HG03520 (cell line): ENCODE measurements around the gene LSM14A.
"Not testable (repeated sequence)": the region's sequence is repeated elsewhere in the genome, so short reads cannot be mapped to it uniquely, and the experiment has no call there.

Experiments used
- ATAC-seq: cut with Tn5 transposase; IDR thresholded peaks from one replicate; pipeline ENCODE4 v1.9.1; 2021; ENCODE audit warnings: mild to moderate bottlenecking, moderate library complexity; ENCODE audit not compliant: unreplicated experiment

LSM14A gene

DNA sequence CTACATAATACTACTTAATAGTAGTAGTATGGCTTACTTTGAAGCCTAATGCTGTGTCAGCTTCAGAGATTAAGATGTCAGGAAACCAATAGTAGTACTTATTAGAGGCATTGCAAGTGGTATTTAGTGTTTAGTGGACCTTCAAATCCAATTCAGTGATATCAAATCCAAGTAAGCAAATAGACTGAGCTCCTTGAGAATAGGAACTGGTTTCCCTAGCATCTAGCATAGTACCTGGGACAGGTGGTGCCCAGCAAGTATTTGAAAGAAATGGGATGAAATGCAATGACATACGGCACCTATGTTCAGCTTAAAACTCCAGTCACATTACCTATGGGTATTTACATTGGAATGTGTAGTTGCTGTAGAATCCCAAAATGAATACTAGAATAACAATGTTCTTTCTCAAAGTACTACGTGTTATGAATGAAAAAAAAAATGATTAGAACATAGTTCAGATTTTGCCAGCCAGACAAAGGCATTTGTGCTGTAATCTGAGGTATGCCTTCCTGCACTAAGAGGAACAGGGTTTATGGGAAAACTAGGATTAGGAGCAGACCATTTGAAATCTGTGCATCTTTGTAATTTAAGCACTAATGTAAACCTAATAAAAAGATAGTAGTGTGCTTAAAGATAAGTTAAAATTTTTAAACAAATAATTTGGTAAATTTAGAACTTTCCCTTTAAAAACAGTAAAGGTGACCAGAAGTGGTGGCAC, 17.1 kb downstream of the LSM14A start:
- ATAC-seq, result no peak

DNA sequence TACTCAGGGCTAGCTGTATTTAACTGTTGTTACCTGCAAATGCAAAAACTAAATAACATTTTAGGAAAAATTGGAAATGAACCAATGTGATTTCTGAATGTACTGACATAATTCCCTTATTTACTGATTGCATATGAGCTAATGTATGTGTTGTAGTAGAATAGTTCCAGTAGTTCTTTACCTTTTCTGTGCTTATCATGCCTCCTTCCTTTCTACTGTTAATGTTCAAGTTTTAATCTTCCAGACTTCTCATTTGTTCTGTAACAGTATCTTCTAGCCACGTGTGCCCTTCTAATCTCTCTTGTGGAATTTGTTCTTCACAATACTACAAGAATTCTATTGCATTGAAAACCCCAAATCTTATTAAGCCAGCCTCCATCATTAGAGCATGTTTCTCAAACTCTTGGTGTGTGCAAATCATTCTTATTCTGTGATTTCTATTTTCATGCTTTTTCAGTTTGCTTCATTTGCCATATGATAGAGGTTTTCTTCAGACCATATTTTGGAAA, 17.7 kb downstream of the LSM14A start:
- ATAC-seq, result no peak

DNA sequence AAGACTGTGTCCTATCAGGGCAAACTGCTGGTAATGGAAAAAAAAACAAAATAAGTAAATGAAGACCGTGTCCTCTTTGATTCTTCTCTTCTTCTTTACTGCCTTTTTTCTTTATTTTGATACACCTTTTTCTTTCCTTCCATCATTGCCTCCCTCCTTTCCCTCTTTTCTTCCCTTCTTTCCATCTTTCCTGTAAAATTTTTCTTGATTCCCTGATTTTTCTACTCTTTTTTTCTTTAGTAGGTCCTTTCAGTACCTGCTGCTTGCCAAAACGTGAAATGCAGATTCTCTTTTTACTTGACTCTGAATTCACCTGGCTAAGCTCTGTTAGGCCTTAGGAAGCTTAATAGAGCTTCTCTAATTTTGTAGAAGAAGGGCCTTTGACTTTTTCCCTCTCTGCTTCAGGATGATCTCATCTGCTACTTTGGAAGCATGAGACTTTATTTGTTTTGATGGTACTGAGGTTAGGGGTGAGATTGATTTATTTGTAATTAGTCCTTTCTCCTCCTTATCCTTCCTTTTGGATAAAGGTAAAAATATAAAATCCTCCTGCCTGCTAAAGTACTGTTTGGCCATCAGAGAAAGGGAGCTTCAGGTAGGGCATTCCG, 19.2 kb downstream of the LSM14A start:
- no peak for ATAC-seq

DNA sequence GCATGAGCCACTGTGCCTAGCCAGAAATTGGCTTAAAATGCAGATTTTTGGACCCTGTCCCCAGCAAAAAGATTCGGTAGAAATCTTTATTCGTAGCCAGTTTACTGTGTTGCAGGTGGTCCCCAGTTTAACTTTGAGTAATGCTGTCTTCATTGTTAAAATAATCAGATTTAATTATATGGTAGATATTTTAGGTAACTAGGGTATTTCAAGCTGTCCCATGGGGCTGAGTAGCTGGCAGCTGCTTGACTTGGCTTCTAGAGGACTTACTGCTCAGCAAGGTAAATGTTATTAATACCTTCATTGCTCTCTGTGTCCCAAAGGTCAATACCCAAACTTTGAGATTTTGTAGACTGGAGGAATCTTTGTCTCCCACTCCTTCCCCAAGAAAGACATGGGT, 21.1 kb downstream of the LSM14A start:
- ATAC-seq, result no peak

DNA sequence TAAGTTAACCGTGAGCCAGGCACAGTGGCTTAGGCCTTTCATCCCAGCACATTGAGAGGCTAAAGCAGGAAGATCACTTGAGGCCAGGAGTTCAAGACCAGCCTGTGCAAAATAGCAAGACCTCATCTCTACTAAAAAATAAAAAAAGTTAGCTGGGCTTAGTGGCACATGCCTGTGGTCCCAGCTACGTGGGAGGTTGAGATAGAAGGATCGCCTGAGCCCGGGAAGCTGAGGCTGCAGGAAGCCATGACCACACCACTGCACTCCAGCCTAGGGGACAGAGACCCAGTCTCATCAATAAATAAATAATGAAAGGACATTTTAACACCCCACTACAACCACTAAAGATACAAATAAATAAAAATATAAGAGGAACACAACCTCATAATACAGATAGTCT, 21.6 kb downstream of the LSM14A start:
- ATAC-seq, result no peak

DNA sequence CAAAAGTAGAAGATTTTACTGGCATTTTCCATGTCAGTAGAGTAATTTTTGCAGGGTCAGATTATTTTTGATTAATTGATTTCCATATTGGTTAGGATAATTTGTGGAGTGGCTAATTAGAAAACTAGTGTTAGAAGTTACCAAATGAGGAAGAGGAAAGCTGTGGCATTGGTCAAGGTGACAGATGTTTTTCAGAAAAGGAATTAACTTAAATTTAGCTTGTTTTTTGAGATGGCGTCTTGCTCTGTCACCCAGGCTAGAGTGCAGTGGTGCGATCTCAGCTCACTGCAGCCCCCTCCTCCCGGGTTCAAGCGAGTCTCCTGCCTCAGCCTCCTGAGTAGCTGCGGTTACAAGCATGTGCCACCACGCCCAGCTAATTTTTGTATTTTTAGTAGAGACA, 28.8 kb downstream of the LSM14A start:
- no peak for ATAC-seq

DNA sequence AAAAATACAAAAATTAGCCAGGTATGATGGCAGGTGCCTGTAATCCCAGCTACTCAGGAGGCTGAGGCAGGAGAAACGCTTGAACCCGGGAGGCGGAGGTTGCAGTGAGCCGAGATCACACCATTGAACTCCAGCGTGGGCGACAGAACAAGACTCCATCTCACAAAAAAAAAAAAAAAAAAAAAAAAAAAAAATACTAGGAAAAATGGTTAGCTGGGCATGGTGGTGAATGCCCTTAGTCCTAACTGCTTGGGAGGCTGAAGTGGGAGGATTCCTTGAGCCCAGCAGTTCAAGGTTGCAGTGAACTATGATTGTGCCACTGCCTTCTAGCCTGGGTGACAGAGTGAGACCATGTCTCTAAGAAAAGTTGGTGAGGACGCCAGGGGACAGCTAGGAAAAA, 33.0 kb downstream of the LSM14A start:
- not testable (repeated sequence) for ATAC-seq

DNA sequence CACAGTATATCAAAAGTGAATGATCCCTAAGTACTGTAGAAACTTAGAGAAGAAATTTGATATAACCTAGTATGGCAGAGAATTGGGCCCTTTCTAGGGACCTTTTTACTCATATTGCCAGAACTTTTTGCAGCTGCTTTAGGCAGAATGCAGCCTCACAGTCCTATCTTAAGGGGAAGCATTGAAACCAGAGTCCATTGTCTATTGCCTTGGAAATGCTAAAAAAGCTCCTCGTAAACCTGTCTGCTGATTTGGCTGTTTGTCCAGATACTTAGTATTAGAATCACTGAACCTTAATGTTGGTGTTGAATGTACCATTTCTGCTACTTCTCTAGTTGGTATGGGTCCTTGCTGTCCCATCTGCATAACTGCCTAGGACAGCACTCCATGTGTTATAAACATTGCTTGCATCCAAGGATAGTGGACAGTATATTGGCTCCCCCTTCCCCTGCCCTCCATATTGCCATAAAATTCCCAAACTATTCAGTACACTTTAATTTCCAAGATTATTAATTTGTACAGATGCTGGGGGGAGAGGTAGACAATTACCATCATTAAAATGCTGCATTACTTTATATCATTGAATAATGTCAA, 36.1 kb downstream of the LSM14A start:
- ATAC-seq, result no peak

DNA sequence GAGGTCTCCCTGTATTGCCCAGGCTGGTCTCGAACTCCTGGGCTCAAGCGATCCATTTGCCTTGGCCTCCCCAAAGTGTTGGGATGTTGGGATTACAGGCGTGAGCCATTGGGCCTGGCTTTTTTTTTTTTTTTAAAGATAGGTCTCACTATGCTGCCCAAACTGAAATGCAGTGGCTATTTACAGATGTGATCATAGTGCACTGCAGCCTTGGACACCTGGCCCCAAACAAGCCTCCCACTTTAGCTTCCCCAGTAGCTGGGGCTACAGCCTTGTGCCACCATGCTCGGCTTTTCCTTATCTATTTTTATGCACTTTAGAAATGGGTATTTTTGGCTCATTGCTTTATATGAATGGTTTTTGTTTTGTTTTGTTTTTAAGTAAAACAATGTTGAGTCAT, 37.4 kb downstream of the LSM14A start:
- no peak for ATAC-seq

DNA sequence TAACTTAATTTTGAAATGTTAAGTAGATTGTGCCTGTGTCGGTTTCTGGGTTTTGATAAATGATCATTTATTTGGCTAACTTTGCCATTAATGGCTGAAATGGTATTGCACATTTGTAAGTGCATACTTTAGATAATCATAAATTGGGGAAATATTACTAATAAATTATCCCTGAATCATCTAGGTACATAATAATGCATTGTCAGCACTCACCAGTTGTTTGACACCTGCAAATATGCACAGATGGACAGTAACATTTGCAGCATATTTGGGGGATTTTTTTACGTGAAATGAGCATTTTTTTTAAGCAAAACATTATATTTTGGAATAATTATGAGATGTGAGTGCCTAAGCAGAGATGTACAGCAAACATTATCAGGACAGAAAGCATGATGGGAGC, 41.0 kb downstream of the LSM14A start:
- ATAC-seq, result no peak

DNA sequence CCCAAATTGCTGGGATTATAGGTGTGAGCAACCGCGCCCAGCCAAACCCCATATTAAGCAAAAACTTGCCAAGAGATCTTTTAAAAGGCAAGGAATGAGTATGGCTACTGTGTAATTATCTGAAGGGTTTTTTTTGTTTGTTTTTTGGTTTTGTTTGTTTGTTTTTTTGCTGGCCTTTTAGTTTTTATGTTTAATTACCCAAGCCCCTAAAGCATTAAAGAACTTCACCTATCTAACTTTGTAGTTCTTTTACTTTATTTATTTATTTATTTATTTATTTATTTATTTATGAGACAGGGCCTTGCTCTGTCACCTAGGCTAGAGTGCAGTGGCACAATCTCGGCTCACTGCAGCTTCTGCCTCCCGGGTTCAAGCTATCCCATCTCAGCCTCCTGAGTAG, 41.7 kb downstream of the LSM14A start:
- ATAC-seq, result no peak

DNA sequence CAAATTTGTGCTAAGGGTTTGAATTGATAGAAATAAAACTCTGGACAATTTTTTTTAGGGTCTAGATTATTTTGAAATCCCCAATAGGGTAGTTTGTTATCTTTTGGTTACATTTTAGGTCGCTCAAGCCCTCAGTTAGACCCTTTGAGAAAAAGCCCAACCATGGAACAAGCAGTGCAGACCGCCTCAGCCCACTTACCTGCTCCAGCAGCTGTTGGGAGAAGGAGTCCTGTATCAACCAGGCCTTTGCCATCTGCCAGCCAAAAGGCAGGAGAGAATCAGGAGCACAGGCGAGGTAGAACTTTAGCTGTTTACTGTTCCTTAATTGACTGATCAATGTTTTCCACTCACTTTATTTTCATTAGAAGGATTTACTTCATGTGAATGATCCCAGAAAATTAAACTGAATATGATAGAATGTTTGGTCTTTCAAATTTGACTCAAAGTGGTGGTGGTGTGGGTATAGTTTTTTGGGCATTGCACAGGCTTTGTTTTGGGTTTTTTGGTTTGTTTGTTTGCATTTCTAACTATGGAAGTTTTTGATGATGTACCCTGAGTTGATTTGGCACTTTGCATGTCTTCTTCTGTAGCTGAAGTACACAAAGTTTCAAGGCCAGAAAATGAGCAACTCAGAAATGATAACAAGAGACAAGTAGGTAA, 42.8 kb downstream of the LSM14A start:
- ATAC-seq, result no peak

DNA sequence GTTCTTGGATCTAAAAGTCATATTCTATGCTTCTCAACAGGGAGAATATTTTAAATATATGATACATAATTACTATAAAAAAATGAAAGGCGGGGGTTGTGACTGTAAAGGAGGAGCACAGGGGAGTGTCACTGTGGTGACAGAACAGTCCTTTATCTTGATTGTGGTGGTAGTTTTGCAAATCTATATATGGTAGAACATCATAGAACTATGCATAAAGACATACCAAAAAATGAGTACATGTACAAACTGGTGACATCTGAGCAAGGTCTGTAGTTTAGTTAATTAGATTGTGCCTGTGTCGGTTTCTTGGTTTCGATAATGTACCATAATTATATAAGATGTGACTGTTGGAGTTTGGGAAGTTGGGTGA, 43.3 kb downstream of the LSM14A start:
- ATAC-seq, result no peak

DNA sequence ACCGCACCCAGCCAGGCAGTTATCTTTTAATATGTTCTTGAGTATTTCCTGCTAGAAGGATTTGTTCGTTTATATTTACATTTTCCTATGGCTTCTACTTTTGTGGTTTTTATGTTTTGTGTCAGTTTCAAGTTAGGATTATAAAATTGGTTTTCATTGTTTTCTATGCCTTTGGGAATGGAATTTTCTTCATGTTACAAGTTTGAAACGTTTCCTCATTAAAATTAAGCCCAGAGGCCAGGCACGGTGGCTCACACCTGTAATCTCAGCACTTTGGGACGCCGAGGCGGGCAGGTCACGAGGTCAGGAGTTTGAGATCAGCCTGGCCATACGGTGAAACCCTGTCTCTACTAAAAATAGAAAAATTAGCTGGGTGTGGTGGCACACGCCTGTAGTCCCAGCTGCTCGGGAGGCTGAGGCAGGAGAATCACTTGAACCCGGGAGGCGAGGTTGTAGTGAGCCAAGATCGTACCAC, 44.5 kb downstream of the LSM14A start:
- not testable (repeated sequence) for ATAC-seq

DNA sequence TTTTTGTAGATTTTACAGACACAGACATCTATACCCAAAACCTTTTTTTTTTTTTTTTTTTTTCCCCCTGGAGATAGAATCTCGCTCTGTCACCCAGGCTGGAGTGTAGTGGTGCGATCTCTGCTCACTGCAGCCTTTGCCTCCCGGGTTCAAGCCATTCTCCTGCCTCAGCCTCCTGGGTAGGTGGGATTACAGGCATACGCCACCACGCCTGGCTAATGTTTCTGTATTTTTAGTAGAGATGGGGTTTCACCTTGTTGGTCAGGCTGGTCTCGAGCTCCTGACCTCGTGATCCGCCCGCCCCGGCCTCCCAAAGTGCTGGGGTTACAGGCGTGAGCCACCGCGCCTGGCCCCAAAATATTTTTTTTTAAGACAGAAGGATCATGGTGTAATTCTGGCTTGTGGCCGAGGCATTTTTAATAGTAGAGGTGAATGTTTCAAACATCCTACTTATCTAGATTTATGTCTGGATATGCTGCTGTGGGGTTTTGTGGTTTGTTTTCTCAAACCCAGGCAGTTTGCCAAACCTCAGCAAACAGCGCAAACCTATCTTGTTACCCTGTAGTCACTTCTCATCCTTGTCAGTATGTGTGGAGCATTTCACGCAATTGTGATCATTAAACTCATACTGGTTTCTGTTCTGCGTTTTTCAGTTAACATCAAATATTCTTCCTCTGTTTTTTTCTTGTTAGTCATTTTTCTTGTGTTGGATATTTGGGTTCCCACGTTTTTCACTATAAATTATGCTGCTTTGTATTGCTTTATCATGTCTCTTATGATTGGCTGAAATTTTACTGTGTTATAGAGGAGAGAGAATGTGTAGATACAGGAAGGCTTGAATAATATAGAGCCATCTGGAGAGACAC, 45.9 kb downstream of the LSM14A start:
- no peak for ATAC-seq

DNA sequence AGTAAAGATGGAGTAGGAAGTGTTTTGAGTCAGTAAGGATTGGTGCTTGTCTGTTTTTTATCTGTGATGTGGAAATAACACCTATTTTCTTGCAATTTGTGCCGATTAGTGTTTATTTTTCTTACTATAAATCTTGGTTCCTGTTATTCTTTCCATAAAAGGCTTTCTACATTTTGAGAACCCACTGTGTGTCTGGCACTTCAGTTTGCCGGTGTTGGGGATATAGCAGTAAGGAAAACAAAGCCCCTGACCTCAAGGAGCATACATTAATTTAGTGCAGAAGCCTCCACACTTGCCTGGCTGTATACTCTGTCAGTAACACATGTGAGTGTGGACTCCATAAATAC, 46.5 kb downstream of the LSM14A start:
- ATAC-seq, result no peak

DNA sequence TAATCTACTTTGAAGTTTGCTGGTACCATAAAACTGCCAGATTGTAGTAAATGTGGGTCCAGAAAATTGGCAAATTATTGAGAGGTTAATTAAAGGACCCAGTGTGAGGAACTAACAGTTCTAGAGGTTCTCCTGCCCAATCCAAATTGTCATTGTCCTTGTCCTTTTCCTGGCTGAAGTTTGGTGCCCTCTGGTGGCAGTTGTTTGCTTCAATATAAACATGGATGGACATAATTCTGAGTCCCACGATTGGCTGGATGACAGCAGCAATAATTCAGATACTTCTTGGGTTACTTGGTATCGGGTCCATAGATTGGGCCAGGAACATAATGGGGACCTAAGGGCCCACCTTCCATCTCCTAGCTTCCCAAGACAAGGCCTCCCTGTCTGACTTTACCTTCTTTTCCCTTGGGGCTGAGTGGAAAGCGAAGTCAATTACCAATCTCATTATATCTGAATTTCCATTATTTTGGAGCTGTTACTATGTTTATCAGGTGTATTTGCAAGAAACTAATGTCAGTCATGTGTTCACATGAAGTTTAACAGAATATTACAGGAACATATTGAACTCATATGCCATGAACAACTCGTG, 48.3 kb downstream of the LSM14A start:
- no peak for ATAC-seq

DNA sequence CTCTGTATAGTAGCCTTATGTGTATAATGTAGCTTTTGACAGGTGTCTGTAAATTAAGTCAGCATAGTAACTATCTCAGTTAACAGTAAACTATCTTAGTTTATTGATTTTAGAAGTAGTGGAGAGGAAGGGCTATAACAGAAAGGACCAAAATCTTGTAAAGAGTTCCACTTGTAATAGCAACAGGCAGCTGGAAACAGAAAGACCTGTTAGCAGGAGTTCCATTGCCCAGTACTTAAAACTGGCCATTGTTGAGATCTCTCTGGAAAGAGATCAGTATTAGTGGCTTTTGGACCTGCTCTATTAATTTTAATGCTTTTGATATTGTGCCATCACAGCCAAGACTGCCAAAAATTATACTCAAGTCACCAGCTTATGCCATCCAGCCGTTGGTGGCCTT, 50.1 kb downstream of the LSM14A start:
- no peak for ATAC-seq

DNA sequence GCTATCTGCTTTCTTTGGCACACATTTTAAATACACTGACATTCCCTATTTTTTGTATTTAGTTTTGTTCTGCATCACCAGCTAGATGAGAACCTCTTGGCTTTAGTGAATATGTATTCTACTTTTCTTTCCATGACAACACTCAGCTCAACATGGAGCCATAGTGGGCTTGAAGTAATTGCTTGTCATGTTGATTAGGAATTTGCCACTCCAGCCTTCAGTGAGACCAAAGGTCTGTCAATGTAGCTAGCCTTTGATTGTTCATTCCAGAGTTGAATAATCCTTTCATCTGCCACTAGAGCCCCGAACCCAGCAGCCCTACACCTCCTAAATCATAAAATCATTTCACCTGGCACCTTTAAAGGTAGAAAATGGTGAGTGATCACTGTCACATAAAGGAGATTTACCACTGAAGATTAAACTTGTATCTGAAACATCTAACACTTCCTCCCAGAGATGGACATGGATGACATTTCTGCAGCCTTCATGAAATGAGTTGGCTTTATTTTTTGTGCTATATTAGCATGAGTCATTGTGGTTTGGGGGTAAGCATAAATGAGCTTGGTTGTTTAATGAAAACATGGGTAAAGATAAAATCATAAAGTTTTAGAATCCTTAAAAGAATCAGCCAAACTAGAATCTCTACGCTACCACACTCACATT, 52.8 kb downstream of the LSM14A start:
- ATAC-seq, result no peak

DNA sequence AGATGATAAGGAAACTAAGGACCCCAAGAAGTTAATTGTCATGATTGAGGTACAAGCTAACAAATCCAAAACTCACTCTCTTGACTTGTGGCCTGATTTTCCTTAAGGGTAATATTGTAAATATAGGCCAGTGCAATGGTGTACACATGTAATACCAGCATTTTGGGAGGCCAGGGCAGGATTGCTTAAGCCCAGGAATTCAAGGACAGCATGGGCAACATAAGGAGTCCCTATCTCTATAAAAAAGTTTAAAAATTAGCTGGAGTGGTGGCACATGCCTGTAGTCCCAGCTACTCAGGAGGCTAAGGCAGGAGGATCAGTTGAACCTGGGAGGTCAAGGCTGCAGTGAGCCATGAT, 53.3 kb downstream of the LSM14A start:
- no peak for ATAC-seq
